ENCODE data around the gene BAIAP2. TPM values are rescaled to one million over a fixed set of nuclear protein-coding genes. Genes with fewer than 3 reads are reported as not detected.

Gene BAIAP2
- total and polyA plus RNA-seq, 8 donors, result 4.7 to 16.4 (median 11.1) TPM

DNA sequence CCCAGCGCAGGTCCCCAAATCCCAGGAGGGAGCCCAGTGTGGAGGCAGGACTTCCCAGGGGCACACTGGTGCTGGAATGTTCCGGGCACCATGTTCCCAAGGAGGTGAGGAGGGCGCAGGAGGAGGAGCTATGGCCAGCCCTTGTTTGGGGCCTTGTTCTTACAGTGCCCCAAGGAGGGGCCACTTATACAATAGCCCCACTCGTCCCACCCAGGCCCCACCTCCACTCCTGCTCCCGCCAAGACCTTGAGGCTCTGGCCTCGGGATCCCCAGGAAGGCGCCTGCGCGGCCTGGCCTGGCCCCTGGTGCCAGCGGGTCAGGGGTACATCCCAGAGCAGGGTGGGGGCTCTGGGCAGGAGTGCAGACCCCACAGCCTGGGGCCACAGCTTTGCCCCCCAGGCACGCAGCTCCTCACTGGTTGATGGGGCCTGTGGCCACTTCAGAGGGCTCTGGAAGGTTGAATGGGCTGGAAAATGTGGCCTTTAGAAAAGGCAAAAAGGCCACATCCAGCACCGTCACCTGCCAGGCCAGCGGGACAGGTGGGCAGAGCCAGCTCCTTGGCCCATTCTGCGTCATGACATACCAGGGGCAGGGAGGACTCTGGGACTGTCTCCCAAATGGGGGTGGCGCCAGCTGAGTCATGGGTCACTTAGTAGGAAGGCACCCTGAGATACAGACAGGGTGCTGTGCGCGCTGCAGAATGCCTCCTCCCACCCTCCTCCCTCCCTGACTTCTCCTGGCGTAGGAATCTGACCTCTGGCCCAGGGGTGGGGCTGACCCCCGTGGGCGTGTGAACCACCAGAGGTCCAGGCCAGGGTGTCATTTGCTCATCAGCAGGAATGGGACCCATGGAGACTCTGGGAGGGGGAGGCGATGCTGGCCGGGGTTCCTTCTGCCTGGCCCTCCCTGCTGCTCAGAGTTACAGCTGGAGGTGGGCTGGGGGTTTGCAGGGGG lies 98.1 kb downstream of the BAIAP2 start:
- no peak for ATAC-seq
- Histone ChIP-seq H3K36me3 (no peaks in the 10 kb centered on the region), H3K27me3 (no peaks in the 10 kb centered on the region), H3K9me3 (no peaks in the 10 kb centered on the region), H3K4me3 (no peak overlapping the region), H3K4me1 (no peaks in the 10 kb centered on the region), H3K27ac (no peak overlapping the region)
- TF ChIP-seq, protein P1, sequence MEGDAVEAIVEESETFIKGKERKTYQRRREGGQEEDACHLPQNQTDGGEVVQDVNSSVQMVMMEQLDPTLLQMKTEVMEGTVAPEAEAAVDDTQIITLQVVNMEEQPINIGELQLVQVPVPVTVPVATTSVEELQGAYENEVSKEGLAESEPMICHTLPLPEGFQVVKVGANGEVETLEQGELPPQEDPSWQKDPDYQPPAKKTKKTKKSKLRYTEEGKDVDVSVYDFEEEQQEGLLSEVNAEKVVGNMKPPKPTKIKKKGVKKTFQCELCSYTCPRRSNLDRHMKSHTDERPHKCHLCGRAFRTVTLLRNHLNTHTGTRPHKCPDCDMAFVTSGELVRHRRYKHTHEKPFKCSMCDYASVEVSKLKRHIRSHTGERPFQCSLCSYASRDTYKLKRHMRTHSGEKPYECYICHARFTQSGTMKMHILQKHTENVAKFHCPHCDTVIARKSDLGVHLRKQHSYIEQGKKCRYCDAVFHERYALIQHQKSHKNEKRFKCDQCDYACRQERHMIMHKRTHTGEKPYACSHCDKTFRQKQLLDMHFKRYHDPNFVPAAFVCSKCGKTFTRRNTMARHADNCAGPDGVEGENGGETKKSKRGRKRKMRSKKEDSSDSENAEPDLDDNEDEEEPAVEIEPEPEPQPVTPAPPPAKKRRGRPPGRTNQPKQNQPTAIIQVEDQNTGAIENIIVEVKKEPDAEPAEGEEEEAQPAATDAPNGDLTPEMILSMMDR (IDR thresholded peaks at IDR 0.05), result no peak
- DNase-seq, result no peak
- WGBS, 2 donors, result 88% methylated on average over 22 of the region's 22 CpGs
- intact Hi-C loops (cut with DNase I), result no loop called here
- no peak for FAIRE-seq

DNA sequence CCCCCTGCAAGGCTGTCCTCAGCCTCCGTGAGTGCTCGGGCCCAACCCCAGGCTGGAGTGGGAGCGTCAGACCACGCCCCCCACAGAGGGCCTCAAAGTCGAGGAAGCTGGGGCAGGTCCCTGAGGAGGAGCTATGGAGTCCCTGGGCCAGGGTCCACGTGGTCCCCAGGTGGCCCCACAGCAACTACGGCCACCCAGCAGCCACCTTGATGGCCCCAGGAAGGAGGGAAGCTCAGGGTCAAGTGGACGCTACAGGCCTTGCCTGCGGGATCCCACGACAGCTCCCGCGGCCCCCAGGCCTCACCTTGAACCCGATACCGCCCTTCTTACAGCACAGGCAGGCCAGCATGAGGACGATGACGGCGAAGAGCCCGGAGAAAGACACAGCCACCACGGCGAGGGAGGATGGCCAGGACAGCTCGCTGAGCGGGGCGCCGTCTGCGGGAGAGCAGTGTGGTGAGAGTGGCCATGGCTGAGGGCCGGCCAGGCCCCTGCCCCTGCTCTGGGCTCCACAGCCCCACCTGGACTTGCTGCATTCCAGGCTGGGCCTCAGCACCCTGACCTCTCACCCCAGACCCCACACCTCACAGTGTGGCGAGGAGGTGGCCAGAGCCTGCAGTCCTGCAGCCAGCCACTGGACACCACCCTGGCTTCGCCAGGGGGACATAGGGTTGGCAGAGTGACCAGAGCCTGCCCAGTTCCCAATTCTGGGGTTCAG lies 99.3 kb downstream of the BAIAP2 start:
- Histone ChIP-seq H3K27me3 (no peaks in the 10 kb centered on the region), H3K4me1 (no peaks in the 10 kb centered on the region), H3K36me3 (no peaks in the 10 kb centered on the region), H3K27ac (no peak overlapping the region), H3K4me3 (no peak overlapping the region), H3K9me3 (no peaks in the 10 kb centered on the region)
- FAIRE-seq, result no peak
- TF ChIP-seq, protein P1 (IDR thresholded peaks at IDR 0.05), result no peak
- no peak for DNase-seq
- intact Hi-C loops (cut with DNase I), result no loop called here
- ATAC-seq, result no peak
- WGBS, 2 donors, result 85 to 91% methylated on average over 28 of the region's 28 CpGs

DNA sequence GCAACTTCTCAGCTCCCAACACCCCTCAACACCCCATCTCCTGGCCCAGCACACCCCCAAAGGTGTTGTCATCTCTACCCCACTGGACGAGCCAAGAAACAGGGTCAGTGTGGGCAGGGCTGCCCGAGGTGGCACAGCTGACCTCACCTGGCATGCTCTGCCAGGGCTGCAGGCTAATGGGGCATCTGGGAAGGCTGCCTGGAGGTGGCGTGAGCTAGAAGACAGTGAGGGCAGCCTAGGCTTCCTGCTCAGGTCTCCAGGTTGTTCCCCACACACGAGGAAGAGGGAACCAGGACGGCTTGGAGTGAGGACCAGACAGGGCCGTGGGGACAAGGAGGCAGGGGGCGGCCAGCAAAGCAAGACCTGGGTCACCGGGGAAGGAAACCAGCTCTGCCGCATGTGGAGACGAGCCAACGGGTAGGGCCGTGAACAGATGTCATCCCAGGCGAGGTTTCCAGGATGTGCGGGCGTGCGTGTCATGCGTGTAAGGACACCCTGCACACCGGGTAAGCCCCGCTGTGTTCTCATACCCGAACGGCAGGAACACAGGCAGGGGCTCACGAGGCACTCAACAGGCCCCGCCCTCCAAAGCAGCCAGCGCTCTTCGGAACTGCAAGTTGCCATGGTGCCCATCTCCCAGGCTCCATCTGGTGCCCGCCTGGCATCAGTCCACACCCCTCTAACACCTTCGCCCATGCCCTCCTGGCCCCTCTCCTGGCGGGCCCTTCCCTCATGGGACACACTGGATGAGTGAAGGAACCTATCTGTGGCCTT lies 100.7 kb downstream of the BAIAP2 start:
- Histone ChIP-seq H3K36me3 (no peaks in the 10 kb centered on the region), H3K4me3 (no peak overlapping the region), H3K4me1 (no peaks in the 10 kb centered on the region), H3K27me3 (no peaks in the 10 kb centered on the region), H3K9me3 (no peaks in the 10 kb centered on the region), H3K27ac (no peak overlapping the region)
- 79 to 83% methylated on average over 28 of the region's 28 CpGs for WGBS, 2 donors
- ATAC-seq, result peak; percentile 20 to 74 (median 39)
- peak in 1 of 6 donors; percentile 38 for DNase-seq
- no peak for FAIRE-seq
- intact Hi-C loops (cut with DNase I), result no loop called here
- TF ChIP-seq, protein P1 (IDR thresholded peaks at IDR 0.05), result no peak

DNA sequence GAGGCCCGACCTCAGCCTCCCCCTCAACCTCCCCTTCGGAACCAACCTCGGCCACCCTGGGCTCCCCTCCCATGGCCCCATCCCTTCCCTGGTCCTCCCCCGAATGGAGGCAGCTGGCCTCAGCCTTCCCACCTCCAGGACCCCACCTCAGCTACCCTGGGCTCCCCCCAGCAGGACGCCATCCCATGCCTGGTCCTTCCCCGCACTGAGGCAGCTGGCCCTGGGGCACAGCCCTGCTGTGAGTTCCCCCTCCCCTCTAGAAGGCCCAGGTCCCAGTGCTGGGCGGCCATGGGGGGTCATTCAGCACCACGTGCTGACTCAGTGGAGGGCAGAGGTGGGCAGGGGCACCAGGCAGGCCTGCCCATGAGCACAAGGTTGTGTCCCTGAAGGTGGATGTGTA lies 101.4 kb downstream of the BAIAP2 start:
- no peaks in the 10 kb centered on the region for H3K4me1 ChIP-seq
- no peaks in the 10 kb centered on the region for H3K27me3 ChIP-seq
- no peaks in the 10 kb centered on the region for H3K36me3 ChIP-seq
- DNase-seq, result no peak
- FAIRE-seq, result no peak
- H3K4me3 ChIP-seq, result no peak overlapping the region
- no peak overlapping the region for H3K27ac ChIP-seq
- 81 to 91% methylated on average over 8 of the region's 8 CpGs for WGBS, 2 donors
- TF ChIP-seq, protein P1 (IDR thresholded peaks at IDR 0.05), result no peak
- ATAC-seq, result no peak
- intact Hi-C loops (cut with DNase I), result no loop called here
- no peaks in the 10 kb centered on the region for H3K9me3 ChIP-seq
